ENCODE results near the gene KIF16B.

DNA sequence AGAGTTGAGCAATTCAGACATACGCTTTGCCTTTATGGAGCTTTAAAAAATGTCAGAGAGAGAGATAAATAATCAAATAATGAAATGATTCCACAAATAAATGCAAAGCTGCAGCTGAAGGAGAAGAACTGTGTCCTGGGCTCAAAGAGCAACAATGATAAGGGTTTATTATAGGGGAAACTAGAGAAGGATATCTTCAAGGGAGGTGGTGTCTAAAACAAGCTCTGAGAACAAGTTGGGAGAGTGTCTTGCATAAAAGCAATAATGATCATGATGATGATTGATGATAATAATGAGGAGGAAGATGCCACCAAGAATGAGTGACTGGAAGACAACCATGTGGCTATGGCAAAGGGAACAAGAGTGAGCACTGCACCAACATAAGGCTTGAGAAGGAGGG lies 164.3 kb downstream of the KIF16B start:
- no peak for TF ChIP-seq RNF2 (IDR thresholded peaks at IDR 0.05)
- no peak for TF ChIP-seq MBD2 (IDR thresholded peaks at IDR 0.05; ENCODE audit: borderline replicate concordance, low read depth)
- no peak for TF ChIP-seq ELF1 (tag; IDR thresholded peaks at IDR 0.05)
- no peak for TF ChIP-seq MYBL2 (IDR thresholded peaks at IDR 0.05; ENCODE audit: low read depth)
- TF ChIP-seq MYBL2 (CRISPR knock-in tag; IDR thresholded peaks at IDR 0.05; ENCODE audit: borderline replicate concordance), result no peak
- TF ChIP-seq CTCF (IDR thresholded peaks at IDR 0.05 in 2 of 3, conservative IDR thresholded peaks at IDR 0.05 in 1 of 3; ENCODE audit: insufficient read depth in 2 of 3, low read depth in 1 of 3, low read length in 3 of 3), result no peak
- TF ChIP-seq SRF (CRISPR knock-in tag; IDR thresholded peaks at IDR 0.05), result no peak
- no peak for TF ChIP-seq PTRF (tag; IDR thresholded peaks at IDR 0.05)
- TF ChIP-seq BACH1 (tag; IDR thresholded peaks at IDR 0.05), result no peak
- no peak for TF ChIP-seq SRSF1 (IDR thresholded peaks at IDR 0.05; ENCODE audit: low read depth, low read length)
- no peak for TF ChIP-seq FUS (optimal IDR thresholded peaks at IDR 0.05; ENCODE audit: low read depth, low read length)
- no peak for TF ChIP-seq TAF15 (IDR thresholded peaks at IDR 0.05; ENCODE audit: low read depth, low read length)
- no peak for TF ChIP-seq POLR2A (conservative IDR thresholded peaks at IDR 0.05)
- TF ChIP-seq SIN3A (IDR thresholded peaks at IDR 0.05; ENCODE audit: borderline replicate concordance in 2 of 2, control insufficient read depth in 1 of 2, low read depth in 2 of 2, low read length in 2 of 2), result no peak
- TF ChIP-seq PHF8 (IDR thresholded peaks at IDR 0.05; ENCODE audit: borderline replicate concordance, low read length), result no peak
